Measurements from ENCODE around the gene SF3A2. TPM values are rescaled to one million over a fixed set of nuclear protein-coding genes. Genes with fewer than 3 reads are reported as not detected.

SF3A2 gene
- total RNA-seq, 4 donors from 2014 or later: 23.9 to 29.2 (median 26.5) TPM

- DNase-seq: no peak
- intact Hi-C loops (cut with DNase I; ENCODE audit: low total_unique reads): loop anchor here (5.0 kb wide), 2 partner anchors 53 to 118 kb away; partner anchors contain the start of genes LSM7 and SPPL2B
Observed at GRCh38 chr19:2274185-2274711, 37.6 kb downstream of the SF3A2 start.

GRCh38 chr19:2274931-2275535 lies 38.4 kb downstream of the SF3A2 start:
- Histone ChIP-seq H3K9me3 (no peaks in the 10 kb centered on the region), H3K27ac (peak overlapping the region; percentile 35 to 65 (median 54)), H3K36me3 (peaks cover 0 to 19% of the 10 kb centered on the region in 2 donors), H3K4me3 (no peak overlapping the region), H3K27me3 (no peaks in the 10 kb centered on the region), H3K4me1 (peaks cover 36 to 43% of the 10 kb centered on the region in 2 donors)
- TF ChIP-seq CTCF (IDR thresholded peaks at IDR 0.05 in 4 of 5, conservative IDR thresholded peaks at IDR 0.05 in 1 of 5) (peak; percentile 44 to 68 (median 53)), POLR2A (IDR thresholded peaks at IDR 0.05) (no peak)
- intact Hi-C loops (cut with DNase I; ENCODE audit: low total_unique reads): loop anchor here (5.0 kb wide), 3 partner anchors 42 to 117 kb away; partner anchors contain the start of genes LSM7 and SPPL2B
- in situ Hi-C loops (cut with MboI; ENCODE audit: low sequenced_read_pairs in 4 of 4): loop anchor here (5.0 to 25.0 kb wide), 2 partner anchors 38 to 112 kb away; partner anchors contain the start of genes PLEKHJ1 (in 1 of the 4) and SF3A2 (in 1 of the 4)
- peak in 1 of 2 donors; percentile 73 for DNase-seq
- ATAC-seq: peak in 1 of 2 donors; percentile 28

More at GRCh38 chr19:2274185-2274711, 37.6 kb downstream of the SF3A2 start:
- no peak for ATAC-seq
- in situ Hi-C loops (cut with MboI; ENCODE audit: low sequenced_read_pairs in 4 of 4): no loop called here
- H3K36me3 ChIP-seq: peaks cover 0 to 19% of the 10 kb centered on the region in 2 donors
- H3K4me1 ChIP-seq: peaks cover 36 to 43% of the 10 kb centered on the region in 2 donors
- H3K27ac ChIP-seq: peak overlapping the region; percentile 99 to 100 (median 100)
- no peak for TF ChIP-seq CTCF (IDR thresholded peaks at IDR 0.05 in 4 of 5, conservative IDR thresholded peaks at IDR 0.05 in 1 of 5)
- H3K4me3 ChIP-seq: peak overlapping the region in 1 of 4 donors; percentile 100
- no peaks in the 10 kb centered on the region for H3K9me3 ChIP-seq
- H3K27me3 ChIP-seq: no peaks in the 10 kb centered on the region

GRCh38 chr19:2275588-2276428 lies 39.2 kb downstream of the SF3A2 start:
- peak overlapping the region; percentile 35 to 65 (median 54) for H3K27ac ChIP-seq
- H3K4me1 ChIP-seq: peaks cover 36 to 43% of the 10 kb centered on the region in 2 donors
- TF ChIP-seq POLR2A (IDR thresholded peaks at IDR 0.05): no peak
- TF ChIP-seq CTCF (IDR thresholded peaks at IDR 0.05 in 4 of 5, conservative IDR thresholded peaks at IDR 0.05 in 1 of 5): no peak
- DNase-seq (peak in 1 of 2 donors; percentile 53), ATAC-seq (no peak)
- in situ Hi-C loops (cut with MboI; ENCODE audit: low sequenced_read_pairs in 4 of 4) (loop anchor here (5.0 to 25.0 kb wide), 2 partner anchors 39 to 111 kb away; partner anchors contain the start of genes PLEKHJ1 (in 1 of the 4) and SF3A2 (in 1 of the 4)), intact Hi-C loops (cut with DNase I; ENCODE audit: low total_unique reads) (loop anchor here (5.0 kb wide), 1 partner anchor 41 kb away; no protein-coding TSS in a partner anchor)
- peak overlapping the region in 1 of 4 donors; percentile 9 for H3K4me3 ChIP-seq
- no peaks in the 10 kb centered on the region for H3K9me3 ChIP-seq
- no peaks in the 10 kb centered on the region for H3K27me3 ChIP-seq
- peaks cover 0 to 19% of the 10 kb centered on the region in 2 donors for H3K36me3 ChIP-seq

- Histone ChIP-seq H3K27me3 (no peaks in the 10 kb centered on the region), H3K4me1 (peaks cover 30 to 38% of the 10 kb centered on the region in 2 donors), H3K27ac (peak overlapping the region in 2 of 4 donors; percentile 53 to 65), H3K4me3 (no peak overlapping the region), H3K36me3 (peaks cover 0 to 19% of the 10 kb centered on the region in 2 donors), H3K9me3 (no peaks in the 10 kb centered on the region)
- intact Hi-C loops (cut with DNase I; ENCODE audit: low total_unique reads) (loop anchor here (5.0 kb wide), 1 partner anchor 41 kb away; no protein-coding TSS in a partner anchor), in situ Hi-C loops (cut with MboI; ENCODE audit: low sequenced_read_pairs in 4 of 4) (loop anchor here (5.0 to 25.0 kb wide), 2 partner anchors 39 to 111 kb away; partner anchors contain the start of genes PLEKHJ1 (in 1 of the 4) and SF3A2 (in 1 of the 4))
- TF ChIP-seq CTCF (IDR thresholded peaks at IDR 0.05 in 4 of 5, conservative IDR thresholded peaks at IDR 0.05 in 1 of 5) (no peak), POLR2A (IDR thresholded peaks at IDR 0.05) (no peak)
- DNase-seq (no peak), ATAC-seq (no peak)
Observed at GRCh38 chr19:2276429-2276986, 39.9 kb downstream of the SF3A2 start.

Measured in gastrocnemius medialis (tissue), 4 donors.